ENCODE measurements around the gene HLCS.

Gene HLCS

GRCh38 chr21:36854391-36854790 is 112.1 kb downstream of the HLCS start:
- Histone ChIP-seq H3K27ac (ENCODE audit: low read depth, low read length) (no peak overlapping the region), H3K4me1 (ENCODE audit: insufficient read depth, low read length) (peaks cover 2% of the 10 kb centered on the region), H3K4me3 (ENCODE audit: low read length) (no peak overlapping the region), H3K9me3 (ENCODE audit: insufficient read depth, low read depth, low read length) (no peaks in the 10 kb centered on the region), H3K27me3 (ENCODE audit: insufficient read depth, low read length) (no peaks in the 10 kb centered on the region), H3K9ac (ENCODE audit: low read depth, low read length) (no peak overlapping the region), H3K36me3 (ENCODE audit: insufficient read depth, low read length) (no peaks in the 10 kb centered on the region)
- 34% methylated on average over 5 of the region's 5 CpGs for WGBS

GRCh38 chr21:36852864-36853263 is 113.6 kb downstream of the HLCS start:
- Histone ChIP-seq H3K36me3 (ENCODE audit: insufficient read depth, low read length) (no peaks in the 10 kb centered on the region), H3K9me3 (ENCODE audit: insufficient read depth, low read depth, low read length) (no peaks in the 10 kb centered on the region), H3K27me3 (ENCODE audit: insufficient read depth, low read length) (no peaks in the 10 kb centered on the region), H3K4me3 (ENCODE audit: low read length) (no peak overlapping the region), H3K27ac (ENCODE audit: low read depth, low read length) (no peak overlapping the region), H3K9ac (ENCODE audit: low read depth, low read length) (no peak overlapping the region), H3K4me1 (ENCODE audit: insufficient read depth, low read length) (peaks cover 2% of the 10 kb centered on the region)
- 89% methylated on average over 4 of the region's 4 CpGs for WGBS

- Histone ChIP-seq H3K36me3 (ENCODE audit: insufficient read depth, low read length) (no peaks in the 10 kb centered on the region), H3K4me1 (ENCODE audit: insufficient read depth, low read length) (peaks cover 2% of the 10 kb centered on the region), H3K9me3 (ENCODE audit: insufficient read depth, low read depth, low read length) (no peaks in the 10 kb centered on the region), H3K27ac (ENCODE audit: low read depth, low read length) (no peak overlapping the region), H3K9ac (ENCODE audit: low read depth, low read length) (no peak overlapping the region), H3K4me3 (ENCODE audit: low read length) (no peak overlapping the region), H3K27me3 (ENCODE audit: insufficient read depth, low read length) (no peaks in the 10 kb centered on the region)
- 58% methylated on average over 1 of the region's 1 CpG for WGBS
Measured at GRCh38 chr21:36852293-36852692, 114.2 kb downstream of the HLCS start.

GRCh38 chr21:36851121-36851520 is 115.3 kb downstream of the HLCS start:
- H3K4me1 ChIP-seq (ENCODE audit: insufficient read depth, low read length), result peaks cover 2% of the 10 kb centered on the region
- H3K9me3 ChIP-seq (ENCODE audit: insufficient read depth, low read depth, low read length), result no peaks in the 10 kb centered on the region
- no peak overlapping the region for H3K4me3 ChIP-seq (ENCODE audit: low read length)
- H3K27ac ChIP-seq (ENCODE audit: low read depth, low read length), result no peak overlapping the region
- 94% methylated on average over 5 of the region's 5 CpGs for WGBS
- no peaks in the 10 kb centered on the region for H3K27me3 ChIP-seq (ENCODE audit: insufficient read depth, low read length)
- H3K9ac ChIP-seq (ENCODE audit: low read depth, low read length), result no peak overlapping the region
- no peaks in the 10 kb centered on the region for H3K36me3 ChIP-seq (ENCODE audit: insufficient read depth, low read length)

- Histone ChIP-seq H3K4me1 (ENCODE audit: insufficient read depth, low read length) (peaks cover 2% of the 10 kb centered on the region), H3K4me3 (ENCODE audit: low read length) (no peak overlapping the region), H3K36me3 (ENCODE audit: insufficient read depth, low read length) (no peaks in the 10 kb centered on the region), H3K27ac (ENCODE audit: low read depth, low read length) (no peak overlapping the region), H3K27me3 (ENCODE audit: insufficient read depth, low read length) (no peaks in the 10 kb centered on the region), H3K9me3 (ENCODE audit: insufficient read depth, low read depth, low read length) (no peaks in the 10 kb centered on the region), H3K9ac (ENCODE audit: low read depth, low read length) (no peak overlapping the region)
- WGBS, result 93% methylated on average over 8 of the region's 8 CpGs
Measured at GRCh38 chr21:36850372-36850771, 116.1 kb downstream of the HLCS start.

GRCh38 chr21:36849461-36850105 is 116.9 kb downstream of the HLCS start:
- H3K4me3 ChIP-seq (ENCODE audit: low read length), result no peak overlapping the region
- H3K9me3 ChIP-seq (ENCODE audit: insufficient read depth, low read depth, low read length), result no peaks in the 10 kb centered on the region
- peaks cover 2% of the 10 kb centered on the region for H3K4me1 ChIP-seq (ENCODE audit: insufficient read depth, low read length)
- no peaks in the 10 kb centered on the region for H3K36me3 ChIP-seq (ENCODE audit: insufficient read depth, low read length)
- 88% methylated on average over 7 of the region's 7 CpGs for WGBS
- no peak overlapping the region for H3K9ac ChIP-seq (ENCODE audit: low read depth, low read length)
- H3K27ac ChIP-seq (ENCODE audit: low read depth, low read length), result no peak overlapping the region
- no peaks in the 10 kb centered on the region for H3K27me3 ChIP-seq (ENCODE audit: insufficient read depth, low read length)

- Histone ChIP-seq H3K9me3 (ENCODE audit: insufficient read depth, low read depth, low read length) (no peaks in the 10 kb centered on the region), H3K9ac (ENCODE audit: low read depth, low read length) (no peak overlapping the region), H3K27ac (ENCODE audit: low read depth, low read length) (no peak overlapping the region), H3K4me3 (ENCODE audit: low read length) (no peak overlapping the region), H3K4me1 (ENCODE audit: insufficient read depth, low read length) (no peaks in the 10 kb centered on the region; the same call in 1 of the 2 replicates), H3K27me3 (ENCODE audit: insufficient read depth, low read length) (no peaks in the 10 kb centered on the region), H3K36me3 (ENCODE audit: insufficient read depth, low read length) (no peaks in the 10 kb centered on the region)
- WGBS, result 100% methylated on average over 1 of the region's 3 CpGs
Measured at GRCh38 chr21:36848730-36849274, 117.7 kb downstream of the HLCS start.

GRCh38 chr21:36847189-36847588 is 119.3 kb downstream of the HLCS start:
- Histone ChIP-seq H3K4me3 (ENCODE audit: low read length) (no peak overlapping the region), H3K9ac (ENCODE audit: low read depth, low read length) (no peak overlapping the region)
- 86% methylated on average over 4 of the region's 5 CpGs for WGBS

GRCh38 chr21:36846631-36847030 is 119.8 kb downstream of the HLCS start:
- no peak overlapping the region for H3K27ac ChIP-seq (ENCODE audit: low read depth, low read length)
- no peak overlapping the region for H3K9ac ChIP-seq (ENCODE audit: low read depth, low read length)
- H3K9me3 ChIP-seq (ENCODE audit: insufficient read depth, low read depth, low read length), result no peaks in the 10 kb centered on the region
- WGBS, result 86% methylated on average over 4 of the region's 4 CpGs
- no peaks in the 10 kb centered on the region; the same call in 1 of the 2 replicates for H3K4me1 ChIP-seq (ENCODE audit: insufficient read depth, low read length)
- no peak overlapping the region for H3K4me3 ChIP-seq (ENCODE audit: low read length)
- H3K27me3 ChIP-seq (ENCODE audit: insufficient read depth, low read length), result no peaks in the 10 kb centered on the region
- no peaks in the 10 kb centered on the region for H3K36me3 ChIP-seq (ENCODE audit: insufficient read depth, low read length)

More at GRCh38 chr21:36847189-36847588, 119.3 kb downstream of the HLCS start:
- Histone ChIP-seq H3K27me3 (ENCODE audit: insufficient read depth, low read length) (no peaks in the 10 kb centered on the region), H3K4me1 (ENCODE audit: insufficient read depth, low read length) (no peaks in the 10 kb centered on the region; the same call in 1 of the 2 replicates), H3K36me3 (ENCODE audit: insufficient read depth, low read length) (no peaks in the 10 kb centered on the region), H3K9me3 (ENCODE audit: insufficient read depth, low read depth, low read length) (no peaks in the 10 kb centered on the region), H3K27ac (ENCODE audit: low read depth, low read length) (no peak overlapping the region)

GRCh38 chr21:36845790-36846189 is 120.7 kb downstream of the HLCS start:
- H3K27me3 ChIP-seq (ENCODE audit: insufficient read depth, low read length), result no peaks in the 10 kb centered on the region
- WGBS, result 95% methylated on average over 2 of the region's 2 CpGs
- no peaks in the 10 kb centered on the region; the same call in 1 of the 2 replicates for H3K4me1 ChIP-seq (ENCODE audit: insufficient read depth, low read length)
- H3K36me3 ChIP-seq (ENCODE audit: insufficient read depth, low read length), result no peaks in the 10 kb centered on the region
- no peak overlapping the region for H3K27ac ChIP-seq (ENCODE audit: low read depth, low read length)
- no peak overlapping the region for H3K4me3 ChIP-seq (ENCODE audit: low read length)
- no peak overlapping the region for H3K9ac ChIP-seq (ENCODE audit: low read depth, low read length)
- no peaks in the 10 kb centered on the region for H3K9me3 ChIP-seq (ENCODE audit: insufficient read depth, low read depth, low read length)

- H3K27ac ChIP-seq (ENCODE audit: low read depth, low read length), result no peak overlapping the region
- no peaks in the 10 kb centered on the region for H3K27me3 ChIP-seq (ENCODE audit: insufficient read depth, low read length)
- no peaks in the 10 kb centered on the region for H3K36me3 ChIP-seq (ENCODE audit: insufficient read depth, low read length)
- no peaks in the 10 kb centered on the region for H3K9me3 ChIP-seq (ENCODE audit: insufficient read depth, low read depth, low read length)
- H3K9ac ChIP-seq (ENCODE audit: low read depth, low read length), result no peak overlapping the region
- WGBS, result 94% methylated on average over 10 of the region's 10 CpGs
- H3K4me1 ChIP-seq (ENCODE audit: insufficient read depth, low read length), result no peaks in the 10 kb centered on the region; the same call in 1 of the 2 replicates
- no peak overlapping the region for H3K4me3 ChIP-seq (ENCODE audit: low read length)
Measured at GRCh38 chr21:36845070-36845469, 121.4 kb downstream of the HLCS start.
